Skin epidermis (tissue), 12 donors: ENCODE results near the gene SMOC1.
A peak's percentile ranks its signal among the peaks of the same experiment; 100 is the strongest.

Experiments used
- H3K27ac ChIP-seq, 21 experiments: fragments of 200-600 bp; sonication (generic) in 11 of 21; one replicate each; pipeline ENCODE4 v1.5.0; 2020; ENCODE audit warnings: mild to moderate bottlenecking in 3 of 21, inconsistent platforms in 2 of 21, moderate library complexity in 2 of 21
- H3K4me3 ChIP-seq, 7 experiments: fragments of 200-600 bp; sonication (generic) in 2 of 7; one replicate each; pipeline ENCODE4 v1.5.0; 2020; ENCODE audit warnings: inconsistent platforms in 2 of 7, mild to moderate bottlenecking in 2 of 7, moderate library complexity in 1 of 7

The SMOC1 gene

DNA sequence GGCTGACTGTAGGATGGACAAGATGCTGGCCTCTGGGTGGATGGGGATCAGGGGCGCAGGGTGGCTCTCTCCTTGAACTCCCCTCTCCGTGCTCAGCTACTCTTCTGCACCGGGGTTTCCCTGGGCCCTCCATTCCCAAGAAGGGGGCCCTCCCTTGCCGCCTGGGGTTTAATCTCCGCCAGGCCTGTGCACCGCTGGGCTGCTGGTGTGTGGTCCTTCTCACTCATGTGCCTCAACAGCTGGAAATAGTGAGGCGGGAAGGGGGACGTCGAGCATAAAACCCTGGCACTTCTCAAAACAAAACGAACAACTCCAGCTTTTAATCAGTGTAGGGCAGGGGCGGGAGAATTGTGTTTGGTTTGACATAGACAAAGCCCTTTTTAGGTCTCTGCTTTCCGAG, 19.0 kb upstream of the SMOC1 start:
- no peak overlapping the region for H3K27ac ChIP-seq
- H3K4me3 ChIP-seq = no peak overlapping the region

- H3K4me3 ChIP-seq = no peak overlapping the region
- H3K27ac ChIP-seq = no peak overlapping the region
Observed at GRCh38 chr14:69861025-69861569, 18.1 kb upstream of the SMOC1 start.

DNA sequence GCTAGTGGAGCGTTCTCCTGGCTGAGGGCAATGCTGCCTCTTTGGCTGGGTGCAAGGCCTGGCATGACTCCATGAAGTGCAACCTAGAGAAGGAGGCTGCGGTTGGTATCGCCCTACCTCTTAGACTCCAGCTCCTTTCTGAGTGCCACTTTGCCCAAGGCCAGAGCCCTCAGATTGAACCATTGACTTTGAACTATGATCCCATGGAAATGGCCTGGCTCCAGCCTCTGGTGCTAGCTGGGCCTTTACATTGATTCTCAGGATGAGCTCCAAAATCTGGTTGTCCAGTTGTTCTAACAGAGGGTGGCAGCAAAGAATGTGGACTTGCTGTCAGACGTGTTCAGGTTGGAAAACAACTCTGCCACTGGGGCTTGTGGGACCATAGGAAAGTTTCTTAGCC, 16.1 kb upstream of the SMOC1 start:
- H3K4me3 ChIP-seq = no peak overlapping the region

GRCh38 chr14:69865701-69866365, 13.4 kb upstream of the SMOC1 start:
- Histone ChIP-seq H3K4me3 (no peak overlapping the region), H3K27ac (no peak overlapping the region)

More for the DNA sequence above, 16.1 kb upstream of the SMOC1 start:
- no peak overlapping the region for H3K27ac ChIP-seq

GRCh38 chr14:69868363-69868963, 10.8 kb upstream of the SMOC1 start:
- no peak overlapping the region for H3K27ac ChIP-seq
- no peak overlapping the region for H3K4me3 ChIP-seq

DNA sequence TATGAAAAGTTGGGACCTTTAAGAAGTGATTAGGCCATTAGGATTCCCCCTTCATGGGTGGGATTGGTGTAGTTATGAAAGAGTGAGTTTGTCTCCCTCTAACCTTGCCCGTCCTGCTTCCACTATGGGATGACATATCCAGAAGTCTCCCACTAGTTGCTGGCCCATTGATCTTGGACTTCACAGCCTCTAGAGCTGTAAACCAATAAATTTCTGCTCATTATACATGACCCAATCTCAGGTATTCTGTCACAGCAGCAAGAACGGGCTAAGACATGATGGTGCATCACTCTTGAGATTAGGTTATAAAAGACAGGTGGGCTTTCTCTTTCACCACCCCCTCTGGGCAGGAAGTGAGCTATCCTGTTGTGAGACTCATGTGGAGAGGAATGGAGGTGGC, 8.6 kb upstream of the SMOC1 start:
- Histone ChIP-seq H3K27ac (no peak overlapping the region), H3K4me3 (no peak overlapping the region)

- Histone ChIP-seq H3K27ac (no peak overlapping the region), H3K4me3 (no peak overlapping the region)
Observed at GRCh38 chr14:69873877-69874780, 5.1 kb upstream of the SMOC1 start.

DNA sequence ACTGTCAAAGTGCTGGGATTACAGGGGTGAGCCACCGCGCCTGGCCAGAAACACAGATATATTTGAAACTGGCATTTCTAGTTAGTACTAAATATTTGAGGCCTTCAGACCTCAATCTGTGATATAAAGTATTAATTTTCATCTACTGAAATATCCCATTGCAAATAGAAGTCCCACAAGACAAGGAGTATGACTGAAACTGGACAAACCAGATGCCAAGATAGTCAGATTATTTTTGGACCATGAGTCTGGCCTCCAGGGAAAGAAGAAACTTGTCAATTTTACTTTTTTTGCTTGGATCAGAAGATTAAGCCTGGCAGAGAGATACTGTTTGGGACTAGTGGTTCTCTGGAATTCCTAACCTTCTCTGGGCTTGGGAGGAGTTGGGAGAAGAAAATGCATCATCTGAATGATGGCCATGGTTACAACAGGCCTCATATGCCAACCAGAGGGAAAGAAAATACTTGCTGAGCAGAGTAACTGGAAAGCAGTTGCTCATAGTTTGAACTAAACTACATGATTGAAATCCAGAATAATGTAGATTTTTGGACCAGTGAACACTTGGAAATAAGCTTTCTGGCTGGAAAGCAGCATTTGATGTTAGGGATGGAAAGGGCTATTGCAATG, 2.9 kb upstream of the SMOC1 start:
- Histone ChIP-seq H3K27ac (no peak overlapping the region), H3K4me3 (no peak overlapping the region)

GRCh38 chr14:69876848-69877306, 2.3 kb upstream of the SMOC1 start:
- no peak overlapping the region for H3K27ac ChIP-seq
- H3K4me3 ChIP-seq = no peak overlapping the region

DNA sequence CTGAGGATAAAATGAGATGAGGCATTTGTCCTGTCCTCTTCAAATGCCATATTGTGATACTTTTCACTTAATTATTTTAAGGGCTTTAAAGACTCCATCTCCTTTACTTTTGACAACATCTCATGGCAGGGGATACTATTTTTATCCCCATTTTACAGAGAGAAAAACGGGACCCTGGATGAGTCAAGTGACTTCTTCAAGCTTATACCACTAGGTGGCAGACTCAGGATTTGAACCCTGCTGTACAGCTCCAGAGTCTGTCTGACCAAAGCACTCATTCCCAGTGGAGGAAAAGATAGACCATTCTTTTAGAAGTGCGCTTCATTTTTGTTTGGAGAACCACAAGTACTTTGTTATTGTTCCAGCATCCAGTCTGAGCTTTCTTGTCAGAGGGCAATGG, 1.7 kb upstream of the SMOC1 start:
- no peak overlapping the region for H3K4me3 ChIP-seq
- H3K27ac ChIP-seq = no peak overlapping the region

GRCh38 chr14:69878251-69878650, 965 bp upstream of the SMOC1 start:
- no peak overlapping the region for H3K4me3 ChIP-seq

GRCh38 chr14:69880044-69880487, 850 bp downstream of the SMOC1 start:
- Histone ChIP-seq H3K27ac (no peak overlapping the region), H3K4me3 (peak overlapping the region in 1 of 7 experiments; percentile 22)

More at GRCh38 chr14:69878251-69878650, 965 bp upstream of the SMOC1 start:
- H3K27ac ChIP-seq = no peak overlapping the region

GRCh38 chr14:69880893-69881292, 1.7 kb downstream of the SMOC1 start:
- Histone ChIP-seq H3K4me3 (no peak overlapping the region), H3K27ac (no peak overlapping the region)

DNA sequence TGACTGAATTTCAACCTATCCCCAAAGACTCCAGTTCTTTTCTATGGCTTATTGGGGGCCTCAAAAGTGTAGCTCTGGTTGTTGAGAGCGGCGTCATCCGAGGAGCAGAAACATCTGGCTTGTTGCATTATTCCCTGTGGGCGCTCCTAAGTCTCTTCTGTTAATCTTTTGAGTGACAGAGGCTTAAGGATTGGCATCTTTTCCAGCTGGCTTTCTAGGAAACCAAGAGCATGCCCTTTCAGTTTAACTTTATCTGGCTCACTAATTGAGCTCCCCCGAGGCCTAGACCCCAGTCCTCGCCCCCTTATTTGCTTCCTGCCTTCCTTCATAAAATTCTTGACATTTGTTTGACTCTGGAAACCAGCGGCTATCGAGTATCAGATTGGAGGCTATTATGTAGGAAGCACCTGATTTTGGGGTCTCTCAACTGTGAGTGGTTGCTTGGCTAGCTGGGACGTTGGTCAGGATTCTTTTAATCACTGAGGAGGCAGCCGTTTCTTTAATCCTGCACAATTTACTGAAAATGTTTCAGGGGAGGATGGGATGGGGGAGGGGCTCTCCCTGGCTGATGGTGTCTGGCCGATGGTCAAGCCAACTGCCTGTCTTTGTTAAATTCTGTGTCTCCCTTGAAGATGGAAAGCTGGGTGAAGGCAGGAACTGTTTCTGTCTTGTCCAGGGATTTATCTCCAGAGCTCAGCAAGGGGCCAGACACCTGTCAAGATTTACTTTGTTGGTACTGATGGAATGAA, 3.1 kb downstream of the SMOC1 start:
- H3K27ac ChIP-seq = no peak overlapping the region
- no peak overlapping the region for H3K4me3 ChIP-seq

- H3K27ac ChIP-seq = no peak overlapping the region
- no peak overlapping the region for H3K4me3 ChIP-seq
Observed at GRCh38 chr14:69882915-69883314, 3.7 kb downstream of the SMOC1 start.

DNA sequence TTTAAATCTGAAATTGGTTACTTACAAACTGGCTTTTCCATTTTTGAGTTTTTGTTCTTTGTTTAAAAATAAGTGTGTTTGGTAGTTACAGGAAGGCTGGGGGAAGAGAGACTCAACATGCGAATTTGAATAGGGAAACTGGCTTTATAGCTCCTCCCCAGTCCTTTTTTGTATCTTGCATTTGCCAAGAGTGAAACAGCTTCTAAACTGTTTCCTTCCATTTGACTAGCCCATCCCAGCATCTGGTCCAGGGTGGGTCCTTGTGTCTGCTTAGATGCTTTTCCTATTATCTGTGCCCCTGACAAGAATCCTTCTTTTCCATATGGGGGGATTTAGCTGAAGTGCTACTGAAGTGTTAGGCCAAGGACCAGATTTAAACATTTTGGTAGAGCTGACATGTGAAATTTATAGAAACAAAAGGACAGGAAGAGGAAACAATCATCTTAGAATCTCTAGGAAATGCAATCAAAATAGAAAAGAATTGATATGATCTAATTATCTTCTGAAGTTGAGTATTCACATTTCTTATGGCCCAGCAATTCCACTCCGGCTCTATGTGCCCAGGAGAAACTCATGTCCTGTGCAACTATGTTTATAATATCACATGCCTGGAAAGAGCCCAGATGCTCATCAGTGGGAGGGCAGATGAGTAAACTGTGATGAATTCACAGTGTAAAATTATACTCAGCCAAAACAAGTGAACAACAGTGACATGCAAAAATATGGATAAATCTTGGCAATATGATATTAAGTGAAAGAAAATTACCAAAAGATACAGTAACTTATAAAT, 7.4 kb downstream of the SMOC1 start:
- Histone ChIP-seq H3K27ac (no peak overlapping the region), H3K4me3 (no peak overlapping the region)

GRCh38 chr14:69887740-69888657, 8.8 kb downstream of the SMOC1 start:
- Histone ChIP-seq H3K27ac (no peak overlapping the region), H3K4me3 (no peak overlapping the region)
